Measurements from ENCODE around the gene FOXC1. TPM values are rescaled to one million over a fixed set of nuclear protein-coding genes. Genes with fewer than 3 reads are reported as not detected.

FOXC1 gene
- total RNA-seq, 1 donor, result 2.2 TPM

DNA sequence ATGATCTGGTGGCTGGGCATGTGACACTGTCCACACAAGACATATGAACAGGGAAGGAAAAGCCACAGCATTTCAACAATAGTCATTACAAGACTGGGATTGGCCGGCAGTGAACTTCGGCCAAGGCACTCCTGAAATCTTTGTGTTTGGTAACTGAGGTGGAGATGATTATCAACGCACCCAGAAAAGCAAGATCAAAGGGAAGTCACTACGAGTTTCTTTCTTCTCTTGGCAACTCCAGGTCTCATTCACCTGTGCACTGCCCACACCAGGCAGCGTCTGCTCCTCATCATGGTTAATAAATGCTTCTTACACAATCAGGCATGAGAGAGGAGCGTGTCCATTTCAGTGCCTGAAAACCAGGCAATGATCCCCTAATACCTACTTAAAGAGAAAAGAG is 20.5 kb upstream of the FOXC1 start:
- TF ChIP-seq, protein P1, sequence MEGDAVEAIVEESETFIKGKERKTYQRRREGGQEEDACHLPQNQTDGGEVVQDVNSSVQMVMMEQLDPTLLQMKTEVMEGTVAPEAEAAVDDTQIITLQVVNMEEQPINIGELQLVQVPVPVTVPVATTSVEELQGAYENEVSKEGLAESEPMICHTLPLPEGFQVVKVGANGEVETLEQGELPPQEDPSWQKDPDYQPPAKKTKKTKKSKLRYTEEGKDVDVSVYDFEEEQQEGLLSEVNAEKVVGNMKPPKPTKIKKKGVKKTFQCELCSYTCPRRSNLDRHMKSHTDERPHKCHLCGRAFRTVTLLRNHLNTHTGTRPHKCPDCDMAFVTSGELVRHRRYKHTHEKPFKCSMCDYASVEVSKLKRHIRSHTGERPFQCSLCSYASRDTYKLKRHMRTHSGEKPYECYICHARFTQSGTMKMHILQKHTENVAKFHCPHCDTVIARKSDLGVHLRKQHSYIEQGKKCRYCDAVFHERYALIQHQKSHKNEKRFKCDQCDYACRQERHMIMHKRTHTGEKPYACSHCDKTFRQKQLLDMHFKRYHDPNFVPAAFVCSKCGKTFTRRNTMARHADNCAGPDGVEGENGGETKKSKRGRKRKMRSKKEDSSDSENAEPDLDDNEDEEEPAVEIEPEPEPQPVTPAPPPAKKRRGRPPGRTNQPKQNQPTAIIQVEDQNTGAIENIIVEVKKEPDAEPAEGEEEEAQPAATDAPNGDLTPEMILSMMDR (IDR thresholded peaks at IDR 0.05; ENCODE audit: insufficient read depth, low read depth, low read length), result no peak
- no peak for DNase-seq (ENCODE audit: low read depth)

DNA sequence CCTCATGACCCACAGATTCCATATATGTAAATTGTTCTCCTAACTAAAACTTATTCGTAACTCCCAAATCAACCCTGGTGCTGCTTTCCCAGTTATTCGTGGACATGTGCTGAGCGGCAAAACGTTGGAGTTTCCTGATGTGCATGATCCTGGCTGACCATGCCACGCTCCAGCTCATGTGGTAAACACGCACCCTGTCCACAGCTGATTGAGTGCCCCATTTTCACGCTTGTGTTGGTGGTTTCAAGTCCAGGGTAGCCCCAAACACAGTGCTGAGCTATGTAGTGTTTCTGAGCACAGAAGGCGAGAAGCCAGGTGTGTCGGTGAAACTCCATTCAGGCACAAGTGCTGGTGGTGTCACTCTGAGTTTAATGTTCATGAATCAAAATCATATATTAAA is 19.1 kb upstream of the FOXC1 start:
- DNase-seq (ENCODE audit: low read depth), result no peak
- TF ChIP-seq, protein P1 (IDR thresholded peaks at IDR 0.05; ENCODE audit: insufficient read depth, low read depth, low read length), result no peak
- no peak overlapping the region for H3K4me3 ChIP-seq (ENCODE audit: low read depth, low read length)

More for the DNA sequence above, 20.5 kb upstream of the FOXC1 start:
- H3K4me3 ChIP-seq (ENCODE audit: low read depth, low read length), result no peak overlapping the region

DNA sequence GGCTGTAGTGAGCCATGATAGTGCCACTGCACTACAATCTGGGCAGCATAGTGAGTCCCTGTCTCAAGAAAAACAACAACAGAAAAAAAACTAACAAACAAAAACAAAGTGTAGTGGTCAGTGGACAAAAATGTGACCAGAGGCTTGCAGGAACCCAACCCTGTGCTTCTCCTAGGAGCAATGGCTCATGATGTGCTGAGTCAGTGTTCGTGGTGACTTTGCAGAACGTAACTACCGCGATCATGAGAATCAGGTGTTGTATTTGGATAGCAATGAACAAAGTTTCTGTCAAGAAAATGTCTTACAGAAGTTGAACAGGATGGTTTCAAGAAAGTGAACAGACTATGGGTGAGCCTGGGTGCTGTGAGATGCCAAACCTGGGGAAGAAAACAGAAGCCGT is 18.5 kb upstream of the FOXC1 start:
- H3K4me3 ChIP-seq (ENCODE audit: low read depth, low read length), result no peak overlapping the region
- DNase-seq (ENCODE audit: low read depth), result no peak
- TF ChIP-seq, protein P1 (IDR thresholded peaks at IDR 0.05; ENCODE audit: insufficient read depth, low read depth, low read length), result no peak

DNA sequence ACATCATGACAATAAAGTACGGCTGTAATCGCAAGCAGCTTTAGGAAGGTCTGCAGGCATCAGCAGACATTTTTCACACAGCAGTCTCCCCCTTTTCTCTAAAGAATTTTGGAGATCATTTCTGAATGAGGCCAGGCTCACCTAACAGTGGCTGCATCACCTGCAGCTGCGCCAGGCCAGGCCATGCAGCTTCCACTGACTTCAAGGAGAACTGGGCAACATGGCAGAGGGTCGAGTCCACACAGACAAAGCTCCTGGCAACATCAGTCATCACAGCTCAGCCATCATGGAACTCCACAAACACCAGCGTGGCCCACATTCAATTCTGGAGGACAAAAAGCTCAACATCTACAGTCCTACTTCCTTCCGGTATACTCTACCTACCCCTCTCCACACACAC is 17.8 kb upstream of the FOXC1 start:
- DNase-seq (ENCODE audit: low read depth), result no peak
- TF ChIP-seq, protein P1 (IDR thresholded peaks at IDR 0.05; ENCODE audit: insufficient read depth, low read depth, low read length), result no peak
- no peak overlapping the region for H3K4me3 ChIP-seq (ENCODE audit: low read depth, low read length)

DNA sequence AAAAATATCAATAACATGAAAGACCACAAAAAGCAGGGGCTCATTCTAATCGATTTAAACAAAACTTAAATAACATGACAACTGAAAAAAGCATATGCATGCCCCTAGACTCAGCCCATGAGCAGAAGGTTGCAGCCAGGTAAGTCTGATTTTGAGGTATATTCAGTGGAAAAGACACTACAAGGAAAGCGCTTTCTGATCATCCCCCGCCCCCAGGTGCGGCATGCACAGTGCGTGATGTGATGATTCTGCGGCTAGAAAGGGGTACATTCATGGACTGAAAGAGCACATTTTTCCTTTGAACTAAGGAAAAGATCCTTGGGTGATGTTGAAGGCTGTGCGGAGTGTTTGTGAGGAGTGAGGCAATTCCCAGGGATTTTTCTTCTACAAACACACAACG is 16.9 kb upstream of the FOXC1 start:
- no peak for DNase-seq (ENCODE audit: low read depth)
- H3K4me3 ChIP-seq (ENCODE audit: low read depth, low read length), result no peak overlapping the region
- TF ChIP-seq, protein P1 (IDR thresholded peaks at IDR 0.05; ENCODE audit: insufficient read depth, low read depth, low read length), result no peak

DNA sequence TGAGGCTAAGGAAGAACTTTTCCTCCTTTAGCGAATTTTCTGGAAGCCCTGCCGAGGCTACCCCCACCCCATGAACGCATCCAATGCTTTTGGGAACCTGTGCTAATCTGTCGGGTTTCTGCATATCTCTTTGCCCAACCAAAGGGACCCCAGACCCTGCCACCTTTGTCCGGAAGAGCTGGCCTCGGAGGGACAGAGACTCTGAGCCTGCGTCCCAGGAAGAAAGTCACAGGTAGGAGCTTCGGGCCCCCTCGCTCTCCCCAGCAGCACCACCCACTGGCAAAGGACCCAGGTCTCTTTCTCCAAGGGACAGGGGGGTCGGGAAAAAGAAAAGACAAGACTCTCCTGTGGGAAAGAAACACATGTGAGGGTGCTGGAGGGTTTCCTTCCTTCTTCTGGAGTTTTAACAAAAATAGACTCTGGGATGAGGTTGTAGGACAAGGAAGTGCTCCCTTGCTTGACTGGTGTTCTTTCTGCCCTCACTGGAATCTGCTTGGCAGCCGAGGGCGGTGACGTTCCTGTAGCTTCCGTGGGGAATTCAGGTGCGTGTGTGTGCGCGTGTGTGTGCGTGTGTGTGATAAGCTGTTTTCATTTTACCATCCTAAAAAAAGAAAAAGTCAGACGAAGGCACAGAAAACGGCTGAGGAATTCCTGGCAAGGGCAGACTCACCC is 16.3 kb upstream of the FOXC1 start:
- DNase-seq (ENCODE audit: low read depth), result no peak
- no peak overlapping the region for H3K4me3 ChIP-seq (ENCODE audit: low read depth, low read length)
- TF ChIP-seq, protein P1 (IDR thresholded peaks at IDR 0.05; ENCODE audit: insufficient read depth, low read depth, low read length), result no peak

DNA sequence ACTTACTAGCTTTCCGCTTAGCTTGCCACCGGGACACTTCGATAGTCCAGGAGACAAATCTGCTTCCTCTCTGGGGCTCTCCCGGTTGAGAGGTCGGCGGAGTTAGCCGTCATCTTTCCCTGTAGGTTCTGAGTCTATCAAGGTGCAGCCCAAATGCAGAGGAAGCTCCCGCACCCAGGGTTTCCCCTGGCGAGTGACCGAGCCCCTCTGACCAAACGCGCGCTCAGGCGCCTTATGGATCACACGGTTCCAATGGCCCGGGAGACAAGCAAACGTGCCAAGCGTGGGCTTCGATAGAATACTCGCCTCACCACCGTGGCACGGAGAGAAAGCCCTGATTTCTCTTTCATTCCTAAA is 15.8 kb upstream of the FOXC1 start:
- DNase-seq (ENCODE audit: low read depth), result no peak
- no peak overlapping the region for H3K4me3 ChIP-seq (ENCODE audit: low read depth, low read length)
- TF ChIP-seq, protein P1 (IDR thresholded peaks at IDR 0.05; ENCODE audit: insufficient read depth, low read depth, low read length), result no peak

Data from fibroblast of villous mesenchyme (primary cell).